ENCODE data around the gene POLR2M.

Gene POLR2M

GRCh38 chr15:57756466-57756865 lies 50.0 kb downstream of the POLR2M start:
- H3K9me3 ChIP-seq (ENCODE audit: insufficient read depth, low read depth, low read length) = no peaks in the 10 kb centered on the region

DNA sequence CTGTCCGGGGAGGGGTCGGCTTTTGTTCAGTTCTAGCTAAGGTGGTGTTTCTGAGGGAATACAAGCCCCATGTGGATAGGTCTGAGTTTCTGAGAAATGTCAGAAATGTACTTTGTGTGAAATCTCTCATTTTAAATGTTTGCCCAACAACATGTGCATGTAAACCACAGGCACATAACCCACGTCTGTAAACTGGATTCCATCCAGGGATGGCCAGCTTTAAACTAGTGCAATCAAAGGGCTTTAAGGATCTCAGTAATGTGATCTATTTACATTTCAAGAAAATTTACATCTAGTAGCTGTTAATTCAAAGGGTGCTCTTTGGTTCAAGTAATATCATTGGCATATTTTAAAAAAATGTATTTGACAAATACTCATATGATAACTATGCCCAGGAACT lies 52.0 kb downstream of the POLR2M start:
- Histone ChIP-seq H3K27me3 (ENCODE audit: insufficient read depth, low read length) (no peaks in the 10 kb centered on the region), H3K4ac (ENCODE audit: low read depth, low read length) (no peak overlapping the region), H3K23ac (ENCODE audit: low read length) (no peak overlapping the region), H4K91ac (ENCODE audit: low read depth, low read length) (no peak overlapping the region), H3K79me1 (ENCODE audit: low read length) (no peaks in the 10 kb centered on the region), H3K9ac (ENCODE audit: low read length) (no peak overlapping the region), H3K4me1 (ENCODE audit: control insufficient read depth in 1 of 2, insufficient read depth in 2 of 2, low read length in 2 of 2) (no peaks in the 10 kb centered on the region), H2BK12ac (ENCODE audit: low read length) (no peak overlapping the region), H3K9me3 (ENCODE audit: insufficient read depth, low read depth, low read length) (no peaks in the 10 kb centered on the region), H2BK5ac (ENCODE audit: low read depth, low read length, poor library complexity) (no peak overlapping the region), H4K8ac (ENCODE audit: low read depth, low read length) (no peak overlapping the region), H2AK5ac (ENCODE audit: low read length) (no peak overlapping the region), H4K12ac (ENCODE audit: low read depth, low read length) (no peak overlapping the region), H3K4me2 (ENCODE audit: low read length) (no peak overlapping the region), H3K14ac (ENCODE audit: low read length) (no peak overlapping the region), H3K4me3 (ENCODE audit: low read depth, low read length) (no peak overlapping the region), H2AFZ (ENCODE audit: insufficient read depth, low read length, poor library complexity) (no peak overlapping the region), H3K79me2 (ENCODE audit: control insufficient read depth, insufficient read depth, low read length, poor library complexity) (no peaks in the 10 kb centered on the region), H2BK120ac (ENCODE audit: insufficient read depth, low read length, poor library complexity) (no peak overlapping the region), H3K36me3 (ENCODE audit: control insufficient read depth in 1 of 2, insufficient read depth in 2 of 2, low read length in 2 of 2) (no peaks in the 10 kb centered on the region), H3K27ac (ENCODE audit: low read depth, low read length) (no peak overlapping the region), H3K18ac (ENCODE audit: low read length) (no peak overlapping the region)
- no peak for DNase-seq
- WGBS (ENCODE audit: extremely low coverage, insufficient coverage, insufficient read length) = no CpG with 5 or more reads among the region's 3 CpGs

More at GRCh38 chr15:57756466-57756865, 50.0 kb downstream of the POLR2M start:
- no peak overlapping the region for H4K12ac ChIP-seq (ENCODE audit: low read depth, low read length)
- WGBS (ENCODE audit: extremely low coverage, insufficient coverage, insufficient read length) = no CpG with 5 or more reads among the region's 3 CpGs
- H3K4me2 ChIP-seq (ENCODE audit: low read length) = no peak overlapping the region
- no peak overlapping the region for H2BK5ac ChIP-seq (ENCODE audit: low read depth, low read length, poor library complexity)
- H2AK5ac ChIP-seq (ENCODE audit: low read length) = no peak overlapping the region
- no peaks in the 10 kb centered on the region for H3K4me1 ChIP-seq (ENCODE audit: control insufficient read depth in 1 of 2, insufficient read depth in 2 of 2, low read length in 2 of 2)
- no peaks in the 10 kb centered on the region for H3K79me1 ChIP-seq (ENCODE audit: low read length)
- H4K91ac ChIP-seq (ENCODE audit: low read depth, low read length) = no peak overlapping the region
- H3K79me2 ChIP-seq (ENCODE audit: control insufficient read depth, insufficient read depth, low read length, poor library complexity) = no peaks in the 10 kb centered on the region
- no peaks in the 10 kb centered on the region for H3K27me3 ChIP-seq (ENCODE audit: insufficient read depth, low read length)
- H2AFZ ChIP-seq (ENCODE audit: insufficient read depth, low read length, poor library complexity) = no peak overlapping the region
- no peak overlapping the region for H3K27ac ChIP-seq (ENCODE audit: low read depth, low read length)
- H3K9ac ChIP-seq (ENCODE audit: low read length) = no peak overlapping the region
- H3K36me3 ChIP-seq (ENCODE audit: control insufficient read depth in 1 of 2, insufficient read depth in 2 of 2, low read length in 2 of 2) = no peaks in the 10 kb centered on the region
- no peak overlapping the region for H3K4ac ChIP-seq (ENCODE audit: low read depth, low read length)
- no peak overlapping the region for H2BK12ac ChIP-seq (ENCODE audit: low read length)
- no peak overlapping the region for H4K8ac ChIP-seq (ENCODE audit: low read depth, low read length)
- DNase-seq = no peak
- no peak overlapping the region for H3K18ac ChIP-seq (ENCODE audit: low read length)
- H2BK120ac ChIP-seq (ENCODE audit: insufficient read depth, low read length, poor library complexity) = no peak overlapping the region
- H3K23ac ChIP-seq (ENCODE audit: low read length) = no peak overlapping the region
- H3K4me3 ChIP-seq (ENCODE audit: low read depth, low read length) = no peak overlapping the region
- no peak overlapping the region for H3K14ac ChIP-seq (ENCODE audit: low read length)

- H3K23ac ChIP-seq (ENCODE audit: low read length) = no peak overlapping the region
- H2BK120ac ChIP-seq (ENCODE audit: insufficient read depth, low read length, poor library complexity) = no peak overlapping the region
- H3K27me3 ChIP-seq (ENCODE audit: insufficient read depth, low read length) = no peaks in the 10 kb centered on the region
- no peaks in the 10 kb centered on the region for H3K36me3 ChIP-seq (ENCODE audit: control insufficient read depth in 1 of 2, insufficient read depth in 2 of 2, low read length in 2 of 2)
- no peaks in the 10 kb centered on the region for H3K4me1 ChIP-seq (ENCODE audit: control insufficient read depth in 1 of 2, insufficient read depth in 2 of 2, low read length in 2 of 2)
- H3K27ac ChIP-seq (ENCODE audit: low read depth, low read length) = no peak overlapping the region
- no peak overlapping the region for H3K4me3 ChIP-seq (ENCODE audit: low read depth, low read length)
- DNase-seq = no peak
- H3K9me3 ChIP-seq (ENCODE audit: insufficient read depth, low read depth, low read length) = no peaks in the 10 kb centered on the region
- H3K4me2 ChIP-seq (ENCODE audit: low read length) = no peak overlapping the region
- WGBS (ENCODE audit: extremely low coverage, insufficient coverage, insufficient read length) = no CpG with 5 or more reads among the region's 1 CpG
- no peak overlapping the region for H2AK5ac ChIP-seq (ENCODE audit: low read length)
- H3K79me2 ChIP-seq (ENCODE audit: control insufficient read depth, insufficient read depth, low read length, poor library complexity) = no peaks in the 10 kb centered on the region
- H3K9ac ChIP-seq (ENCODE audit: low read length) = no peak overlapping the region
- H3K79me1 ChIP-seq (ENCODE audit: low read length) = no peaks in the 10 kb centered on the region
- no peak overlapping the region for H4K8ac ChIP-seq (ENCODE audit: low read depth, low read length)
- no peak overlapping the region for H4K91ac ChIP-seq (ENCODE audit: low read depth, low read length)
- H3K18ac ChIP-seq (ENCODE audit: low read length) = no peak overlapping the region
- H4K12ac ChIP-seq (ENCODE audit: low read depth, low read length) = no peak overlapping the region
- H2BK5ac ChIP-seq (ENCODE audit: low read depth, low read length, poor library complexity) = no peak overlapping the region
- H3K14ac ChIP-seq (ENCODE audit: low read length) = no peak overlapping the region
- H2BK12ac ChIP-seq (ENCODE audit: low read length) = no peak overlapping the region
- no peak overlapping the region for H2AFZ ChIP-seq (ENCODE audit: insufficient read depth, low read length, poor library complexity)
- H3K4ac ChIP-seq (ENCODE audit: low read depth, low read length) = no peak overlapping the region
These were observed 55.0 kb downstream of the POLR2M start for GRCh38 chr15:57761562-57761961.

- no peaks in the 10 kb centered on the region for H3K79me2 ChIP-seq (ENCODE audit: control insufficient read depth, insufficient read depth, low read length, poor library complexity)
- no CpG with 5 or more reads among the region's 4 CpGs for WGBS (ENCODE audit: extremely low coverage, insufficient coverage, insufficient read length)
These were observed 55.8 kb downstream of the POLR2M start for GRCh38 chr15:57762302-57762701.

More at GRCh38 chr15:57762302-57762701, 55.8 kb downstream of the POLR2M start:
- Histone ChIP-seq H4K8ac (ENCODE audit: low read depth, low read length) (no peak overlapping the region), H3K4me1 (ENCODE audit: control insufficient read depth in 1 of 2, insufficient read depth in 2 of 2, low read length in 2 of 2) (no peaks in the 10 kb centered on the region), H3K14ac (ENCODE audit: low read length) (no peak overlapping the region), H2AK5ac (ENCODE audit: low read length) (no peak overlapping the region), H3K18ac (ENCODE audit: low read length) (no peak overlapping the region), H3K4me2 (ENCODE audit: low read length) (no peak overlapping the region), H3K4ac (ENCODE audit: low read depth, low read length) (no peak overlapping the region), H3K23ac (ENCODE audit: low read length) (no peak overlapping the region), H4K12ac (ENCODE audit: low read depth, low read length) (no peak overlapping the region), H3K36me3 (ENCODE audit: control insufficient read depth in 1 of 2, insufficient read depth in 2 of 2, low read length in 2 of 2) (no peaks in the 10 kb centered on the region), H2BK12ac (ENCODE audit: low read length) (no peak overlapping the region), H2BK120ac (ENCODE audit: insufficient read depth, low read length, poor library complexity) (no peak overlapping the region), H3K4me3 (ENCODE audit: low read depth, low read length) (no peak overlapping the region), H2AFZ (ENCODE audit: insufficient read depth, low read length, poor library complexity) (no peak overlapping the region), H3K27ac (ENCODE audit: low read depth, low read length) (no peak overlapping the region), H2BK5ac (ENCODE audit: low read depth, low read length, poor library complexity) (no peak overlapping the region), H3K27me3 (ENCODE audit: insufficient read depth, low read length) (no peaks in the 10 kb centered on the region), H3K9me3 (ENCODE audit: insufficient read depth, low read depth, low read length) (no peaks in the 10 kb centered on the region), H3K79me1 (ENCODE audit: low read length) (no peaks in the 10 kb centered on the region), H4K91ac (ENCODE audit: low read depth, low read length) (no peak overlapping the region), H3K9ac (ENCODE audit: low read length) (no peak overlapping the region)
- no peak for DNase-seq

Data from trophoblast cell (in vitro differentiated cells and primary cell).